HG03439 (cell line): ENCODE measurements around the gene KRTAP9-4.
"Not testable (repeated sequence)": the region's sequence is repeated elsewhere in the genome, so short reads cannot be mapped to it uniquely, and the experiment has no call there.

Experiments
- ATAC-seq: cut with Tn5 transposase; IDR thresholded peaks from one replicate; pipeline ENCODE4 v1.9.1; 2021; ENCODE audit warnings: mild to moderate bottlenecking, moderate library complexity; ENCODE audit not compliant: unreplicated experiment

KRTAP9-4 gene, protein sequence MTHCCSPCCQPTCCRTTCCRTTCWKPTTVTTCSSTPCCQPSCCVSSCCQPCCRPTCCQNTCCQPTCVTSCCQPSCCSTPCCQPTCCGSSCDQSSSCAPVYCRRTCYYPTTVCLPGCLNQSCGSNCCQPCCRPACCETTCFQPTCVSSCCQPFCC

GRCh38 chr17:41249637-41250240, at the start of gene KRTAP9-4:
Gene KRTAP9-4 (plus strand): TSS chr17:41249687. CDS start chr17:41249721, 34 bp downstream.
- ATAC-seq, result not testable (repeated sequence)

GRCh38 chr17:41211845-41212466, 37.5 kb upstream of the KRTAP9-4 start:
- no peak for ATAC-seq

- no peak for ATAC-seq
Measured at GRCh38 chr17:41212524-41213169, 36.8 kb upstream of the KRTAP9-4 start.

DNA sequence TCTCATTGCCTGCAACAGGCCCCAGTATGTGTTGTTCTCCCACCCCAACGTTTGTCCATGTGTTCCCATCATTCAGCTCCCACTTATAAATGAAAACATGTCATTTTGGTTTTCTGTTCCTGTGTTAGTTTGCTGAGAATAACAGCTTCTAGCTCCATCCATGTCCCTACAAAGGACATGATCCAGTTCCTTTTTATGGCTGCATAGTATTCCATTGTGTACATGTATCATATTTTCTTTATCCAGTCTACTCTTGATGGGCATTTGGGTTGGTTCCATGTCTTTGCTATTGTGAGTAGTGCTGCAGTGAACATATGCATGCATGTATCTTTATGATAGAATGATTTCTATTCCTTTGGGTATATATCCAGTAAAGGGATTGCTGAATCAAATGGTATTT, 33.8 kb upstream of the KRTAP9-4 start:
- no peak for ATAC-seq

DNA sequence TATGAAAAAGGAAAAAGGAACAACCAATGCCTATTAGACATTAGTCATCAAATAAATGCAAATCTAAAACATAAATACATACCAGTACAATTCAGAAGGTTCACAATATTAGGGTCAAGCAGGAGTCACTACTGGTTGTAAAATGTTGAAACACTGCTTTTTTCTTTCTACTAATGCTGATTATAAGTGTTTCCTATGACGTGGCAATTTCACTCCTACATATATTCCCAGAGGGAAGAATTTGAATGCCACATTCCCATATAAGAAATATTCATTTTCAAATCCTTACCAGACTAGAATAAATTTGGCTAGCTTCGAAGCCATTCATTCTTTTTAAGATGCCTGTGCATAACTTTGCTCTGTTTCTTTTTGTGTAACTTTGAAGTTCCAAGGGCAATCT, 25.7 kb upstream of the KRTAP9-4 start:
- no peak for ATAC-seq

DNA sequence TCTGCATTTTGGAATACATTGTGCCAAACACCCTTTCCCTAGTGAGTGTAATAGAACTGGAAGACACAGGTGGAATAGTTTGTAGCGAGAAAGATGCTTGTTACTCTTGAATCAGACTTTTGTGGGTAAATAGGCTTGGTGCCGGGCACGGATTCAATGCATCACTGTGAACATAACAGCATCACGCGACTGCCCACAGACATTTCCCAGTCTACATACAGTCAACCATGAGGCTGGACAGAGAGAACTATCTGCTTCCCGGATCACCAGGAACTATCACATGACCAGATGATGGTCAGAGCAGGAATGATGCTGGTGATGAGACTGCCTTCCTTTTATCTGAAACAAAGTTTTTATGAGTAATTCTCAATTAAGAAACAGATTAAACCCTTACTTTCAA, 23.4 kb upstream of the KRTAP9-4 start:
- no peak for ATAC-seq

DNA sequence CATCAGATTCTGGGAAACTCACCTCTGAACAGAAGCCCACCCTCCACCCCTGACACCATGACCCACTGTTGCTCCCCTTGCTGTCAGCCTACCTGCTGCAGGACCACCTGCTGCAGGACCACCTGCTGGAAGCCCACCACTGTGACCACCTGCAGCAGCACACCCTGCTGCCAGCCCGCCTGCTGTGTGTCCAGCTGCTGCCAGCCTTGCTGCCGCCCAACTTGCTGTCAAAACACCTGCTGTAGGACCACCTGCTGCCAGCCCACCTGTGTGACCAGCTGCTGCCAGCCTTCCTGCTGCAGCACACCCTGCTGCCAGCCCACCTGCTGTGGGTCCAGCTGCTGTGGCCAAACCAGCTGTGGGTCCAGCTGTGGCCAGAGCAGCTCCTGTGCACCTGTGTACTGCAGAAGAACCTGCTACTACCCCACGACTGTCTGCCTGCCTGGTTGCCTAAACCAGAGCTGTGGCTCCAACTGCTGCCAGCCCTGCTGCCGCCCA, 22.8 kb upstream of the KRTAP9-4 start, which contains the start of gene KRTAP9-2:
TSS of gene KRTAP9-2 (plus strand) at position 51 of the 498 bp plus-strand sequence. CDS start at position 58, 7 bp downstream.
- ATAC-seq, result not testable (repeated sequence)

DNA sequence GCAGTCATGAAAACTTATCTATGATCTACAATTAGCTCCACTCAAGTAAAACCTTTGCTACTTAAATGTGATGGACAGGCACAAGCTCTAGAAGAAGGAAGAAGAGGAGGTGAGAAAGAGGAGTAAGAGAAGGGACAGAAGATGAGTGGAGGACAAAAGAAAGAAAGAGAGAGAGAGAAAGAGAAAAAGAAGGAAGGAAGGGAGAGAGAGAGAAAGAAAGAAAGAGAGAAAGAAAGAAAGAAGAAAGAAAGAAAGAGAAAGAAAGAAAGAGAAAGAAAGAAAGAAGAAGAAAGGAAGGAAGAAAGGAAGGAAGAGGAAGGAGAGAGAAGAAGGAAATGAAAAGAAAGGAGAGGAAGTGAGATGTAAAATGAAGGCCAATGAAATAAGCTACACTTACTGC, 19.4 kb upstream of the KRTAP9-4 start:
- no peak for ATAC-seq

- no peak for ATAC-seq
Measured at GRCh38 chr17:41231731-41232130, 17.8 kb upstream of the KRTAP9-4 start.

DNA sequence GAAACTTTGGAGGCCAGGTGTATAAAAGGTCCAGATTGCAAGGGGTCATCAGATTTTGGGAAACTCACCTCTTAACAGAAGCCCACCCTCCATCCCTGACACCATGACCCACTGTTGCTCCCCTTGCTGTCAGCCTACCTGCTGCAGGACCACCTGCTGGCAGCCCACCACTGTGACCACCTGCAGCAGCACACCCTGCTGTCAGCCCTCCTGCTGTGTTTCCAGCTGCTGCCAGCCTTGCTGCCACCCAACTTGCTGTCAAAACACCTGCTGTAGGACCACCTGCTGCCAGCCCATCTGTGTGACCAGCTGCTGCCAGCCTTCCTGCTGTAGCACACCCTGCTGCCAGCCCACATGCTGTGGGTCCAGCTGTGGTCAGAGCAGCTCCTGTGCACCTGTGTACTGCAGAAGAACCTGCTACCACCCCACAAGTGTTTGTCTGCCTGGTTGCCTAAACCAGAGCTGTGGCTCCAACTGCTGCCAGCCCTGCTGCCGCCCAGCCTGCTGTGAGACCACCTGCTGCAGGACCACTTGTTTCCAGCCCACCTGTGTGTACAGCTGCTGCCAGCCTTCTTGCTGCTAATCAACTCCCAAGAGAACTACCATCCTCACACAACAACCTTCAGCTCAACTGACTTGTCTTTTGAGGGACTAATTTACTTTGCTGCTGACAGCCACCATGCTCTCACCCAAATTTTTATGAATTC, 16.9 kb upstream of the KRTAP9-4 start, which contains the start of gene KRTAP9-3:
TSS of gene KRTAP9-3 (plus strand) at position 51 of the 707 bp plus-strand sequence. CDS start at position 104, 53 bp downstream.
- not testable (repeated sequence) for ATAC-seq

DNA sequence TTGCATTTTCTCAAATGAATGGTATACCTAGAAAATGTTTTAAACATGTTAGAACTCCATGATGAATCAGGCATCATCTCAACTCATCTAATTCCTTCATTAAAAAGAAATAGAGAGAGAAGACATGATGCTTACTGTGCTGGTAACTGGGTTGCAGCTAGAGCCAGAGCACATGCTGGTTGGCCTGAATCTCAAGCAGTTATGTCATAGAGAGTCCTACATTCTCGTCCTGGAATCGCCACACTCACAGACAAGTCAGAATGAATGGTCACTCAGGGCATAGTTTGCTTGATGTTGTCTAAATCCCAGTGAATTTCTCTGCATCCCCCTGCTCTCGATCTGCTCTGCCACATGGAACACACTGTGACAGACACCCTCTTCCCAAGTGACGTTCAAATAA, 12.4 kb upstream of the KRTAP9-4 start:
- ATAC-seq, result not testable (repeated sequence)

- not testable (repeated sequence) for ATAC-seq
Measured at GRCh38 chr17:41237949-41238437, 11.5 kb upstream of the KRTAP9-4 start, which contains the start of gene KRTAP9-8. Gene KRTAP9-8 (plus strand): TSS chr17:41237999. CDS start chr17:41238052, 53 bp downstream.

- not testable (repeated sequence) for ATAC-seq
Measured at GRCh38 chr17:41246995-41247787, 2.3 kb upstream of the KRTAP9-4 start.

- no peak for ATAC-seq
Measured at GRCh38 chr17:41251261-41251660, 1.8 kb downstream of the KRTAP9-4 start.

GRCh38 chr17:41254861-41255260, 5.4 kb downstream of the KRTAP9-4 start:
- ATAC-seq, result no peak

GRCh38 chr17:41255381-41256290, 6.1 kb downstream of the KRTAP9-4 start, which contains the start of gene KRTAP9-9:
Gene KRTAP9-9 (plus strand): TSS chr17:41255384.
- not testable (repeated sequence) for ATAC-seq

DNA sequence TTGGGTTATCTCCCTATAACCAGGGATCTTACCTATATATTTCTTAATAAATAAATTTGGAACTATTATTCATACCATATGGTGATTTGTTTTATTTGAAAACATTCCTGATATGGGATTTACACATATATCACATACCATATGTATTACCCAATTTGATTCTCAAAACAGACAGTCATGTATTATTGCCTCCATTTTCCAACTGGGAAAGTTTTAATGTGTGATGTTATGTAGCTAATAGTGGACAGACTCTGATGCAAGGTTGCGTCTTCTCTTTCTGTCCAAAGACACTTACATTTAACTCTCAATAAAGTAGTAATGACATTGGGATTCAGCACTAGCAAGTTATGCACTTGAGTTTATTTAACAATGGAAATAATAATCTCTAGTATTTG, 6.8 kb downstream of the KRTAP9-4 start:
- no peak for ATAC-seq

DNA sequence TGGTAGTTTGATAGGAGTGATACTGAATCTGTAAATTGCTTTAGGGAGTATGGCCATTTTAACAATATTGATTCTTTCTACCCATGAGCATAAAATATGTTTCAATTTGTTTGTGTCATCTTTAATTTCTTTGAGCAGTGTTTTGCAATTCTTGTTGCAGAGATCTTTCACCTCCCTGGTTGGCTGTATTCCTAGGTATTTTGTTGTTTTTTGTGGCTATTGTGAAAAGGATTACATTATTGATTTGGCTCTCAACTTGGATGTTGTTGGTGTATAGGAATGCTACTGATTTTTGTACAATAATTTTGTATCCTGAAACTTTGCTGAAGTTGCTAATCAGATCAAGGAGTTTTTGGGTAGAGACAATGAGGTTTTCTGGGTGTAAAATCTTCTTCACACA, 8.9 kb downstream of the KRTAP9-4 start:
- ATAC-seq, result no peak
